Immature natural killer cell (primary cell): ENCODE data around the gene ATXN7L1. TPM values are rescaled to one million over a fixed set of nuclear protein-coding genes. Genes with fewer than 3 reads are reported as not detected.
A peak's percentile ranks its signal among the peaks of the same experiment; 100 is the strongest.

ENCODE experiments used
- DNase-seq, 3 donors: peaks; one replicate each; pipeline ENCODE4 v3.0.0; 2022; ENCODE audit warnings: mixed read lengths in 1 of 3
- H3K27ac Mint-ChIP-seq, 6 donors: one replicate each; pipeline ENCODE4 v1.8.0; 2020; ENCODE audit warnings: mixed read lengths in 6 of 6, mild to moderate bottlenecking in 5 of 6, inconsistent platforms in 4 of 6, moderate library complexity in 3 of 6
- H3K27me3 Mint-ChIP-seq, 3 donors: one replicate each; pipeline ENCODE4 v1.8.0; 2020 to 2021; ENCODE audit warnings: low read depth in 3 of 3, mild to moderate bottlenecking in 3 of 3, mixed read lengths in 3 of 3, moderate library complexity in 3 of 3, inconsistent platforms in 1 of 3
- H3K36me3 Mint-ChIP-seq, 3 donors: one replicate each; pipeline ENCODE4 v1.8.0; 2020; ENCODE audit warnings: mixed read lengths in 3 of 3, inconsistent platforms in 2 of 3, mild to moderate bottlenecking in 2 of 3
- H3K4me1 Mint-ChIP-seq, 2 donors: one replicate each; pipeline ENCODE4 v1.8.0; 2020; ENCODE audit warnings: inconsistent platforms in 2 of 2, mild to moderate bottlenecking in 2 of 2, mixed read lengths in 2 of 2, moderate library complexity in 1 of 2
- H3K4me3 Mint-ChIP-seq, 5 donors: one replicate each; pipeline ENCODE4 v1.8.0; 2020; ENCODE audit warnings: mild to moderate bottlenecking in 5 of 5, mixed read lengths in 5 of 5, inconsistent platforms in 3 of 5, moderate library complexity in 3 of 5
- H3K9me3 Mint-ChIP-seq, 6 donors: one replicate each; pipeline ENCODE4 v1.8.0; 2020; ENCODE audit warnings: mild to moderate bottlenecking in 6 of 6, mixed read lengths in 6 of 6, inconsistent platforms in 4 of 6, moderate library complexity in 3 of 6
- polyA plus RNA-seq, 3 donors: library from polyadenylated mRNA; unstranded; fragments of 300-500 nt; fragmentation: Illumina TruSeq; gene quantifications; one replicate each; pipeline ENCODE4 v1.2.3, GENCODE V29; 2021

ATXN7L1 gene, protein sequence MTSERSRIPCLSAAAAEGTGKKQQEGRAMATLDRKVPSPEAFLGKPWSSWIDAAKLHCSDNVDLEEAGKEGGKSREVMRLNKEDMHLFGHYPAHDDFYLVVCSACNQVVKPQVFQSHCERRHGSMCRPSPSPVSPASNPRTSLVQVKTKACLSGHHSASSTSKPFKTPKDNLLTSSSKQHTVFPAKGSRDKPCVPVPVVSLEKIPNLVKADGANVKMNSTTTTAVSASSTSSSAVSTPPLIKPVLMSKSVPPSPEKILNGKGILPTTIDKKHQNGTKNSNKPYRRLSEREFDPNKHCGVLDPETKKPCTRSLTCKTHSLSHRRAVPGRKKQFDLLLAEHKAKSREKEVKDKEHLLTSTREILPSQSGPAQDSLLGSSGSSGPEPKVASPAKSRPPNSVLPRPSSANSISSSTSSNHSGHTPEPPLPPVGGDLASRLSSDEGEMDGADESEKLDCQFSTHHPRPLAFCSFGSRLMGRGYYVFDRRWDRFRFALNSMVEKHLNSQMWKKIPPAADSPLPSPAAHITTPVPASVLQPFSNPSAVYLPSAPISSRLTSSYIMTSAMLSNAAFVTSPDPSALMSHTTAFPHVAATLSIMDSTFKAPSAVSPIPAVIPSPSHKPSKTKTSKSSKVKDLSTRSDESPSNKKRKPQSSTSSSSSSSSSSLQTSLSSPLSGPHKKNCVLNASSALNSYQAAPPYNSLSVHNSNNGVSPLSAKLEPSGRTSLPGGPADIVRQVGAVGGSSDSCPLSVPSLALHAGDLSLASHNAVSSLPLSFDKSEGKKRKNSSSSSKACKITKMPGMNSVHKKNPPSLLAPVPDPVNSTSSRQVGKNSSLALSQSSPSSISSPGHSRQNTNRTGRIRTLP
- polyA plus RNA-seq: 10 to 100 TPM in 2 of 3 donors, 1 to 10 TPM in 1; 3.8 to 21.1 (median 11.9) TPM

- Mint-ChIP-seq H3K4me1 (peaks cover 54 to 59% of the 10 kb centered on the region in 2 donors), H3K9me3 (no peaks in the 10 kb centered on the region), H3K27ac (peak within 1 kb of the TSS; percentile 87 to 99 (median 94)), H3K4me3 (peak within 1 kb of the TSS; percentile 95 to 100 (median 98)), H3K36me3 (peaks cover 5 to 18% (median 9%) of the 10 kb centered on the region in 3 donors), H3K27me3 (peaks cover 0 to 8% (median 8%) of the 10 kb centered on the region in 3 donors)
- DNase-seq: peak; percentile 86 to 89 (median 89)
These were observed at the start of gene ATXN7L1 for GRCh38 chr7:105876091-105876963. ATXN7L1 (minus strand) TSS chr7:105876599; CDS start chr7:105876558, 41 bp downstream.

- Mint-ChIP-seq H3K27me3 (peaks cover 0 to 3% (median 2%) of the 10 kb centered on the region in 3 donors), H3K4me3 (no peak overlapping the region), H3K4me1 (peaks cover 15 to 24% of the 10 kb centered on the region in 2 donors), H3K27ac (no peak overlapping the region), H3K9me3 (no peaks in the 10 kb centered on the region), H3K36me3 (peaks cover 16 to 55% (median 52%) of the 10 kb centered on the region in 3 donors)
- no peak for DNase-seq
These were observed 49.7 kb upstream of the ATXN7L1 start for GRCh38 chr7:105926131-105926530.

DNA sequence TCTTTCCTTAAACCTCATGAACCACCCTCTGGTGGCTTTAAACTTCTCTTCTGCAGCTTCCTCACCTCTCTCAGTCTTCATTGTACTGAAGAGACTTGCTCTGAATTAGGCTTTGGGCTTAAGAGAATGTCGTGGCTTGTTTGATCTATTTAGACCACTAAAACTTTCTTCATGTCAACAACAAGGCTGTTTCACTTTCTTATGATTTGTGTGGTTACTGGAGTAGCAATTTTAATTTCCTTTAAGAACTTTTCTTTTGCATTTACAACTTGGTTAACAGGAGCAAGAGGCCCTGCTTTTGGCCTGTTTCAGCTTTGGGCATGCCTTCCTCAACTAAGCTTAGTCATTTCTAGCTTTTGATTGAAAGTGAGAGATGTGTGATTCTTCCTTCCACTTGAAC lies 48.5 kb upstream of the ATXN7L1 start:
- Mint-ChIP-seq H3K9me3 (no peaks in the 10 kb centered on the region), H3K27me3 (peaks cover 0 to 3% (median 2%) of the 10 kb centered on the region in 3 donors), H3K36me3 (peaks cover 16 to 57% (median 49%) of the 10 kb centered on the region in 3 donors), H3K4me1 (peaks cover 25 to 36% of the 10 kb centered on the region in 2 donors), H3K27ac (peak overlapping the region; percentile 29 to 65 (median 44)), H3K4me3 (no peak overlapping the region)
- peak in 1 of 3 donors; percentile 9 for DNase-seq

DNA sequence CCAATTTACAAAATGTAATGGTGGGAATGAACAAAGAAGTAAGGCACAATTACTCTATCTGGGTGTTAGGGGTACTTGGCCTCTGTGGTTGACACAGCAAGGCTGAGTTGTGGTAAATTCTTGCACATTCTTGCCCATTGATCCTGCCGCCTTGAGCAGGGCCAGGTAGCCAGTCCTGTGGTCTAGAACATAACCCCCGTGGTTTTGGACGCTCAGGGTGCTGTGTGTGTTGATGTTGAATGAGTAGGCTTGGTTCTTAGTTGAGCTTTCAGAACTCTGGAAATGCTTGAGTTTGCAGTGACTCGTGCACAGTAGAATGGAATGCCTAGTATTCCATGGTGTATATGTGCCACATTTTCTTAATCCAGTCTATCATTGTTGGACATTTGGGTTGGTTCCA lies 44.4 kb upstream of the ATXN7L1 start:
- Mint-ChIP-seq H3K4me1 (peaks cover 27 to 34% of the 10 kb centered on the region in 2 donors), H3K4me3 (no peak overlapping the region), H3K9me3 (peaks cover 0 to 2% (median 0%) of the 10 kb centered on the region in 6 donors), H3K36me3 (peaks cover 29 to 60% (median 50%) of the 10 kb centered on the region in 3 donors), H3K27me3 (peaks cover 0 to 2% (median 0%) of the 10 kb centered on the region in 3 donors), H3K27ac (no peak overlapping the region)
- peak; percentile 12 to 24 (median 21) for DNase-seq

GRCh38 chr7:105917659-105918058 lies 41.3 kb upstream of the ATXN7L1 start:
- H3K27me3 Mint-ChIP-seq: no peaks in the 10 kb centered on the region
- no peak overlapping the region for H3K4me3 Mint-ChIP-seq
- no peak overlapping the region for H3K27ac Mint-ChIP-seq
- peaks cover 0 to 2% (median 0%) of the 10 kb centered on the region in 6 donors for H3K9me3 Mint-ChIP-seq
- peaks cover 13 to 15% of the 10 kb centered on the region in 2 donors for H3K4me1 Mint-ChIP-seq
- no peak for DNase-seq
- H3K36me3 Mint-ChIP-seq: peaks cover 20 to 44% (median 42%) of the 10 kb centered on the region in 3 donors

DNA sequence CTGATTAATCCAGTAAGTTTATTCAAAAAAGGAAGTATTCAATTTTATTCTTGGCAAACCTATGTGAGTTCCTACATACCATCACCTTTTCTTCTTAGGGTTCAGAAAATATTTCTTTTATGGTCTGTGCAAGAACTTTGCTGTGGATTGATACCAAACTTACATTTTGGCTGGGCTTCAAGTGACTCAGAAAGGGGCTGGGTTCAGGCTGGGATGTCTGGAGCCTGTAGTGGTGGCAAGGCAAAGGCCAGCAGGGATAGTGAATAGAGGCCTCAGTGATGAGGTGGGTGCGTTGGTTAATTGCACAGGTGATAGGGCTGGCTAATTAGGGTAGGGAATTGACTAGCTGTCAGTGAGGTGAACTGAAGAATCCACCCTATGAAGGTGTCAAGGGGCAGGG lies 40.2 kb upstream of the ATXN7L1 start:
- no peak for DNase-seq
- Mint-ChIP-seq H3K27me3 (no peaks in the 10 kb centered on the region), H3K4me3 (no peak overlapping the region), H3K9me3 (peaks cover 0 to 2% (median 0%) of the 10 kb centered on the region in 6 donors), H3K27ac (no peak overlapping the region), H3K36me3 (peaks cover 26 to 53% (median 49%) of the 10 kb centered on the region in 3 donors), H3K4me1 (peaks cover 13 to 15% of the 10 kb centered on the region in 2 donors)

- Mint-ChIP-seq H3K4me1 (no peaks in the 10 kb centered on the region), H3K36me3 (peaks cover 32 to 54% (median 52%) of the 10 kb centered on the region in 3 donors), H3K27me3 (peaks cover 0 to 1% (median 0%) of the 10 kb centered on the region in 3 donors), H3K9me3 (peaks cover 0 to 2% (median 0%) of the 10 kb centered on the region in 6 donors), H3K4me3 (no peak overlapping the region), H3K27ac (no peak overlapping the region)
- no peak for DNase-seq
These were observed 37.5 kb upstream of the ATXN7L1 start for GRCh38 chr7:105913947-105914346.

DNA sequence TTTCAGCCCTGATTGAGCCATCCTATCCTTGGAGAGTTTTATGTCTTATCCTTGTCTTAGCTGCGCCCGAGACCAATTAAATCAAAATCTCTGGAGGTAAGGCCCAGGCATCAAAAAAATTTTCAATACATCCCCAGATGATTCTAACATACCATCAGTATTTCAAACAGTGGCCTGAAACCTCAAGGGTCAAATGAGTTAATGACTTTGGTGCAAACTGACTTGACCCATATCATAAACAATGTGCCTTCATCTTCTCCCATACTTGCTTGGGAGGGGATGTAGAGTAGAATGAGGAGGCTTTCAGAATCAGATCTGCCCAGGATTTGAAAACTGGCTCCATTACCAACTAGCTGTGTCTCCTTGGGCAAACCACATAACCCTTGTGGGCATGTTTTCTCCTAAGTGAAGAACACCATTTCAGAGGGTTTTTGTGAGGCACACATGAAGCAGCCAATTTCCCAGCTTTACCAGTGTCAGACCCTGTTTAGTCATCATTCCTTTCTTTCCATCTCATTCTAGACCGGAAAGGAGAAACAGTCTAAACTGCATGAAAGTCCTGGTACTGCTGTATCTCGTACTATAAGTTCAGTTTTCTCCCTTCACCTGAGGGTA lies 35.7 kb upstream of the ATXN7L1 start:
- no peak for DNase-seq
- Mint-ChIP-seq H3K4me1 (no peaks in the 10 kb centered on the region), H3K4me3 (no peak overlapping the region), H3K9me3 (peaks cover 0 to 2% (median 0%) of the 10 kb centered on the region in 6 donors), H3K27me3 (peaks cover 0 to 1% (median 0%) of the 10 kb centered on the region in 3 donors), H3K27ac (no peak overlapping the region), H3K36me3 (peaks cover 27 to 44% (median 38%) of the 10 kb centered on the region in 3 donors)

- peaks cover 17 to 30% (median 28%) of the 10 kb centered on the region in 3 donors for H3K36me3 Mint-ChIP-seq
- no peak overlapping the region for H3K4me3 Mint-ChIP-seq
- peaks cover 0 to 2% (median 0%) of the 10 kb centered on the region in 6 donors for H3K9me3 Mint-ChIP-seq
- no peak overlapping the region for H3K27ac Mint-ChIP-seq
- peaks cover 0 to 1% (median 0%) of the 10 kb centered on the region in 3 donors for H3K27me3 Mint-ChIP-seq
- no peak for DNase-seq
- no peaks in the 10 kb centered on the region for H3K4me1 Mint-ChIP-seq
These were observed 33.8 kb upstream of the ATXN7L1 start for GRCh38 chr7:105910172-105910571.

DNA sequence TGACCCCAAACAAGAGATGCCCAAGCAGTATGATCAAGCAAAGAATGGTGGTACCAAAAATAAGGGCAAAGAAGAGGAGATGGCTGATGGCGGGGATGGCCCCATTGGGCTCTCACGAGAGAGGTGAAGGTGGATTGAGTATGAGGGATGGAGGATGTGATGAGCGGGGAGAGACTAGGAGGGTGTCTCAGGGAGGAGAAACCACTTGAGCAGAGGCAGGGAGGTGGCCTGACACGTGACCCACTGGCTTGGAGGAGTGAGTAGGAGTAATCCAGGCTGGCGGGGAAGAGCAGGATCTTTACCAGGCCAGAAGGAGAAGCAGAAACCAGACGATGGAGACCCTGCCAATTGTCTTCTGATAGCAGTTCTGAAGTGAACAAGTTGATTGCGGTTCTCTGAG lies 33.3 kb upstream of the ATXN7L1 start:
- Mint-ChIP-seq H3K36me3 (peaks cover 17 to 31% (median 26%) of the 10 kb centered on the region in 3 donors), H3K4me1 (no peaks in the 10 kb centered on the region), H3K27me3 (peaks cover 0 to 1% (median 0%) of the 10 kb centered on the region in 3 donors), H3K27ac (no peak overlapping the region), H3K4me3 (no peak overlapping the region), H3K9me3 (peaks cover 0 to 2% (median 0%) of the 10 kb centered on the region in 6 donors)
- no peak for DNase-seq

- Mint-ChIP-seq H3K4me1 (no peaks in the 10 kb centered on the region), H3K27ac (no peak overlapping the region), H3K4me3 (no peak overlapping the region), H3K36me3 (peaks cover 17 to 28% (median 18%) of the 10 kb centered on the region in 3 donors), H3K27me3 (peaks cover 0 to 2% (median 0%) of the 10 kb centered on the region in 3 donors), H3K9me3 (peaks cover 0 to 2% (median 0%) of the 10 kb centered on the region in 6 donors)
- DNase-seq: no peak
These were observed 30.9 kb upstream of the ATXN7L1 start for GRCh38 chr7:105907129-105907846.

GRCh38 chr7:105906695-105907094 lies 30.3 kb upstream of the ATXN7L1 start:
- Mint-ChIP-seq H3K4me3 (no peak overlapping the region), H3K36me3 (peaks cover 12 to 22% (median 12%) of the 10 kb centered on the region in 3 donors), H3K27ac (no peak overlapping the region), H3K27me3 (peaks cover 0 to 2% (median 0%) of the 10 kb centered on the region in 3 donors), H3K9me3 (peaks cover 0 to 2% (median 0%) of the 10 kb centered on the region in 6 donors), H3K4me1 (no peaks in the 10 kb centered on the region)
- no peak for DNase-seq
